GM21381 (cell line): ENCODE measurements around the gene SASH1.
"Not testable (repeated sequence)": the region's sequence is repeated elsewhere in the genome, so short reads cannot be mapped to it uniquely, and the experiment has no call there.

Experiments
- ATAC-seq: cut with Tn5 transposase; IDR thresholded peaks from one replicate; pipeline ENCODE4 v1.9.1; 2021; ENCODE audit warnings: mild to moderate bottlenecking, moderate library complexity; ENCODE audit not compliant: unreplicated experiment

SASH1 gene

DNA sequence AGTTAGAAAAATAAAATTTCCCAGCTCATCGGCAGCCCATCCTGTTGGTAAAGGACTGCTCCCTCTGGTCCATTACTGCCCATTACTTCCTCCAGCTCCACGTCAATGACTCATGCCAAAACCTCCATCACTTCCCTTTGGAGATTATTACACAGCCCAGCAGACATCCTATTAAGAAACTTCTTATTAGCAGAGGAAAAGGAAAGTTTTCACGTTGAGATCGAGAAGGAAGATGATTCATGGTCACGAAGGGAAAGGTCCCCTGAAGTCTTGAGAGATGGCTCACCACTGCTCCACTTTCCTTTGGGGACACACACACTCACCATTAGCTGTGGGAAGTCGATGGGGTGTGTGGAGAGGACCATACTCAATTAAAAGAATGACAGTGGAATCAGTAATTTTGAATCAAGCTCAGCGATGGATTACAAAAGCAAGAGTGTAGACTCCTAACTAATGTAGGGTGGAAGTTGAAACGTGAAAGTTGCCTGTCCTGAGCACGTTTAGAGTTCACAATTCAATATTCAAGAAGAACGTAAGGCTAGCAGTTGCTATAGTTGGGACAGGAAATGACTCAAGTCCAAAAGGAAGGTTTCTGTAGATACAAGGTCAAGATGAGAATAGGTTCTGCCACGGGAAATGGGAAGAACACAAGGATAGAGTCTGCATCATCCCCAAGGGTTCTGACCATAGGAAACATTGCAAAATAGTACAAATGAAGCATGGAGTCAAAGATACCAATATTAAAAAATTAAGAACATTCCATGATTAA is 21.6 kb downstream of the SASH1 start:
- no peak for ATAC-seq

DNA sequence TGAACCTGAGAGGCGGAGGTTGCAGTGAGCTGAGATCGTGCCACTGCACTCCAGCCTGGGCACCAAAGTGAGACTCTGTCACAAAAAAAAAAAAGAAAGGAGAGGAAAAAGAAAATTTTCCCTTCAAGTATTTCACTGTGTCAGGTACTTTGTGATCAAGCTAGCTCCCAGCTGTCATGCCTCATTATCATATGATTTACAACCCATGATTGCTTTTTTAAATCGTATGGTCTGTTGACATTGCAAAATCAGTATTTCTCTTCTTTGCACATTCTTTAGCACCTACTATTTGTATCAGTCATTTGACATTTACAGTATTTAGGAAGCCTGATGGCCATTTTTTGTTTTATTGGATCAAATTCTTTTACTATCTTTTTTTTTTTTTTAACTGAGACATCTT is 22.4 kb downstream of the SASH1 start:
- no peak for ATAC-seq

DNA sequence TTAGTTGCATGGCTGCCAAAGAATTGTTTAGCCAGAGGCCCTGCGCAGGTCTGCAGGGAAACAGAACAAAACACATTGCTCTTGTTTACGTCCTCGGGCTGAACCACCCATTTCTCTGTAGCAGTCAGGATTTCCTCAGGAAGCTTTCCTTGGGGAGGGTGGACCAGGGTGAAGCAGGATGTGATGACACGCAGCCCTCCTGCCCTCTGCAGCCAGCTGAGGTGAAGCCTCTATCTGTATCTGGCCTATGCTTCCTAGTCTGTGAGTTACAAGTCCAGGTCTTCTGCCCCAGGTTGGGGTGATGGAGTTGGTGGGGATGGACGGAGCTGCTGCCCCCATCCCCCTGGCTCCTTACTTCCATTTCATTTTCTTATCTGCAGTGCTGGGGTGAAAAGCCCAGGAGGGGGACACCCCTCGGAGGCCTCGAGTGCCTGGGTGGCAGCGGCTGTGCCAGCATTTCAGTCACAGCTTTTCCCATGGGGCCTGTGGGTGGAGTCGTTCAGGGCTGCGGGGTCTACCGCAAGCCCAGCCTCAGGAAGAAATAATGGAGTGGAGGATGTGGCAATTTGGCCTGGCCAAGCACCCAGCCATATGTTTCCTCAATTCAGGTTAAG is 24.9 kb downstream of the SASH1 start:
- no peak for ATAC-seq

DNA sequence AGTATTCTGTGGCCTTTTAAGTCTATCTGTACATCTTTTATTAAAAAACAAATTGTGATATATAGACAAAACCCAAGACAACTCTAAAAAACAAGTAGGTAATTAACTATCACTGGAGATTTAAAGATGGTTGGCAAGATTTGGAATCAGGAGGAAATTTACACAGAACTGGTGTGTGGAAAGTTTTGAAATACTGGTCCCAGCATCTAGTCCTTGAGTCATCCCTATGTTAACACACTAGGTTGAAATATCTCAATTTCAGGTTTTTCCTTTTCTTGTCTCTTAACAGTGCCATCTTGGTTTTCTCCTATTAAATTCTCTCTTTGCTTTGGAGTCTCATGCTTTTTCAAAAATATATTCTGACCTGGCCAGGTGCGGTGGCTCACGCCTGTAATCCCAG is 27.5 kb downstream of the SASH1 start:
- no peak for ATAC-seq

DNA sequence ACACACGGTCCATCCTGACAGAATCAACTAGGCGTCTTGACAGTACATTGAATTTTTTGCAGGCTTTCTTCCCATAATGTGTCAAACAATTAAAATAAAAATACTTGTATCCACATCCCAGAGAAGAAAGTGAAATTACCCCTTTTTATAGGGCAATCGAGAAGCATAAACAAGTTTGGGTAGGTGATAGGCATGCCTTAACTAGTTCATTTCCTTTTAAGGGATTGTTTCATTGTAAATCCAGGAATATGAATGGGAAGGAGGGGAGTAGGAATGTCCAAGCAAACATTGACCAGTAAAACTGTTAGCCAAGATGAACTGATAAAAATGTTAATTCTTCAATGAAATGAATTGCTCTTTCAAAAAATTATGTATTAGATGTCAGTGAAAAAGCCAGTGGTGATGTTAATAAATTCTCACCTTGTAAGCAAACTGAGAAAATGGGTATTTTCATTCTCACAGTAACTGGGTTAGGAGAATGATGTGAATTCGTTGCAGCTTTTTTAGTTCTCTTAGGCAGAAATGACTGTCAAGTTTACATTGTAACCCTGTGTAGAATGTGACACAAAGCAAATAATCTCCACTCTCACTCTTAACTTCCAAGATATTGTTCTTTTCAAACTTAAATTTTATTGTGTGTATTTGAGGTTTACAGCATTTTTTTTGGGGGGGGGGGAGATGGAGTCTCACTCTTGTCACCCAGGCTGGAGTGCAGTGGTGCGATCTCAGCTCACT is 31.6 kb downstream of the SASH1 start:
- no peak for ATAC-seq

DNA sequence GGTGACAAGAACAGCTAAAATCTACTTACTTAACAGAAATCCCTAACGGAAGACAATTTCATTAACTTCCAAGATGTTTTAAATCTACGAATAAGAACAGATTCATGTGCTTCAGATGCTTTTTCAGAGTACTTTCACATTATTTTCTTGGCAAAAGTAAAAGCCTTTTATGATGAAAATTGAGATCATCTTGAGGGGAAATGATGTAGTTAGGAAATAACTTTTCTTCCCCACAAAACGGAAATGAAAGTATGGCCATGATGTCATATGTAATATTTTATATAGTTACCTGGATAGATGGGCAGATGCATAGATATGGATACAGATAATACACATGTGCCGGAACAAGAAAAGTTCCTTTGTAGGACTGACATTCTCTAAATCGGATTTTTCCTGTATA is 32.8 kb downstream of the SASH1 start:
- no peak for ATAC-seq

DNA sequence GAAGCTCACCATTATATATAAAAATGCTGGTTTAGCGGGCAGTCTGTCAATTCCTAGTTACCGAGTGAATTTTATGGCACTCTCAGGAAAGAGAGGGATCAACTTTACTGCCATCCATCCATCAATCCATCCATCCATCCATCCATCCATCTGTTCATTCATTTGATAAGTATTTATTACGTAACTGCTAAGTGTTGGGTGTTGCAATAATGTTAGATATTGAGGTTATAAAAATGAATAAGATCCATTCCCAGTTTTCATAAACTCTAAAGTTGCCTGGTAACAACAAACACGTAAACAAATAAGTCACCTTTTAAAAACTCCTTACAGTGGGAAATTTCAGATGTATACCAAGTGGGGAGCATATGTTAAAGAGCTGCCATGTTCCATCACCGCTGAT is 36.8 kb downstream of the SASH1 start:
- no peak for ATAC-seq

DNA sequence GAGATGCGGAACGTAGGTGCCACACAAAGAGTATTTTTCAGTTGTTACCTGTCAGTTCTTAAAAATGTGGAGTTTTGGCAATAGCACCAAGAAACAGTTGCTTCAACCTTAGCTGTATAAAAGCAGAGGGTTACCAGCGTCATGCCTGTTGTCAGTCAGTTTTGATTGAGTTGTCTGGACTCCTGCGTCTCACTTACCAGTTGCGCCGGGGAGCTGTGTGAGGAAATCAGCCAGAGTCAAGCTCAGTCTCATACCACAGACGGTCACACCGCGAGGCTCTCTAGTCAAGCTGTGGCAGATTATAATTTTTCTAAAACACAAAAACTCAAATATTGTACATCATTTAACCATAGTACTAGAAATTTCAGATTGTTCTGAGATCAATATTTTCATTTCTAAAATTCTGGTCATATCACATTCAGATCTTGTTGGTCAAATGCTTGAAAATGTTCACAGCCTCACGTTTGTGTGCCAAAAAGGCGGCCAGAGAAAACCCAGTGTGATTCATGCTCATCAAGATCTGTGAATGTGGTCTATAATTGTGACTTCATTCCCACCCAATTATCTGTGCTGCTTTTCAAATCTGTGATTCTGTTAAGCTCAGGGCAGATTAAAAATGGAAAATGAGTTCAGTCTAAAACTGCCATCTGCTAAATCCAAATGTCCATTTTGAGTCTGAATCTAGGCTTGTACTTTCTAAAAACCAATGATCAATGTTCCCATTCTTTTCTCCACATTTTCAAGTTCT is 37.5 kb downstream of the SASH1 start:
- ATAC-seq: no peak

DNA sequence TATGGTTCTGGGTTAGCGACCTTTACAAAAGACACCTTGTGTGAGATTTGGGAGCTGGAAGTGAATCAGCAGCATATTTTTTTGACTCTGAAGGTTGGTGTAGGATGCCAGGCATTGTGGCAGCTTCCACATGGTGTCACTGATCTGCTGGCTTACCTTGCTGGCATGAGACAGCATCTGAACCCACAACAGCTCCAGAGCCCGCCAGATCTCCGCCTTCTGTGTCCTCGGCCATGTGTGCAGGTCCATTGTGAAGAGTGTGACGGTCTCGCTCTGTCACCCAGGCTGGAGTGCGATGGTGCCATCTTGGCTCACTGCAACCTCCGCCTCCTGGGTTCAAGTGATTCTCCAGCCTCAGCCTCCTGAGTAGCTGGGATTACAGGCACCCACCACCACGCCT is 39.4 kb downstream of the SASH1 start:
- ATAC-seq: not testable (repeated sequence)

DNA sequence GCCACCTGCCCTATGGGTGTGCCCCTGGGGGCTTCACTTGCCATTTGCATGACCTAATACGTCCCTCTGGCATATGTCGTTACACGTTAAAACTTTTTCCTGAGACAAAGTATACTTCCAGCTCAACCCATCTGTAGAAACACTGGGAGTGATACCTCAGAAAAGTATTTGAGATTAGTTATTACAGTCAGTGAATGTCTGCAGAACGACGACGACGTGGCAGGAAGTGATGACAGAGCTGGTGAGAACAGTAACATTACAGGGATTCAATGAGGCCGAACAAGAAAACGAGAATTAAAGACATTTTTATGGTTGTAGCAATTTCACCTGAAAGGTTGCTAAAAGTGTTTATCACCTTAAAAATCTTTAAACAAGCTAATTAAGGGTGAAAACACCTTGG is 40.2 kb downstream of the SASH1 start:
- no peak for ATAC-seq

DNA sequence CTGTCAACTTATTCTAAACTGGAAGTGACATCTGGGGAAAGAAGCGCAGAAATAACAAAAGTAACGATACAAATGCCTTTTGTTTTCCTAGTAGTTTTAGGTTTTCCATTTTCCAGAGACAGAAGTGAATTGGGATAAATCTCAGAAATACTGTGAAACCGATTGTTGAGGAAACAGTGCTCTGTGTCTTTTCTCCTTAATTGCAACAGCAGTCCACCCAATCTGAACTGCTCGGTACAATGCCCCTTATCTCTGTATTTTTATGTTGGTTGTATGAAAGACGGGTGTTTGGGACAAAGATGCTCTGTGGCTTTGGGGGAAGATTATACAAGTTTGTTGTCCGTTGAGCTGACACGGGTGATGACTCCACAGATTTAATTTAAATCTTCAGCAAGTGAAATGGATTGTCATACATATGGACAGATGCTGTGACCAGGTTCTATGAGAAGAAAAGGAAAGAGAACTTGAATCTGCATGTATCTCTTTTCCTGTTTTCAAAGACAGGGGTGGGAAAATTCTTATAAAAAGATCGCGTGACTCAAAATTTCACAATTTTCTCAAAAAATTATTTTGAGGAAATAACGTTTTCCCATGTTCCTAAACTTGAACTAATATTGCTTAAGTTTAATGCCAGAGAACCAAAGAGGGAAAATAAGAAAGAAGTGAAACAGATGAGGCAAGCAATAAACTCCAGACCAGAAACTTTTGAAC is 41.2 kb downstream of the SASH1 start:
- ATAC-seq: no peak

DNA sequence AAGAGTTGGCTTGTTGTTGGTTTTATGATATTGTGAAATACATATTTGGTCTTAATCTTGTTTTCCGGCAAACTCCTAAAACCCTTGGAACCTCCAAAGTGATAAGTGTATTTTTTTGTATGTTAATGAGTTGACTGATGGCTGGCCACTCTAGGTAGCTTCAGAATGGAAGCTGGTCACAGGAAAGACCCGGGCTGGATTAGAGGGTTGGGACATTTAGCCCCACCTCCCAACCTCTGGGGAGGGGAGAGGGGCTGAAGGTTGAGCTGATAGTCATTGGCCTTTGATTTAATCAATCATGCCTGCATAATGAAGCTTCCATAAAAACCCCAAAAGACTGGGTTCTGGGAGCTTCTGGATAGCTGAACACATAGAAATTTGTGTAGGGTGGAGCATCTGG is 42.7 kb downstream of the SASH1 start:
- no peak for ATAC-seq

DNA sequence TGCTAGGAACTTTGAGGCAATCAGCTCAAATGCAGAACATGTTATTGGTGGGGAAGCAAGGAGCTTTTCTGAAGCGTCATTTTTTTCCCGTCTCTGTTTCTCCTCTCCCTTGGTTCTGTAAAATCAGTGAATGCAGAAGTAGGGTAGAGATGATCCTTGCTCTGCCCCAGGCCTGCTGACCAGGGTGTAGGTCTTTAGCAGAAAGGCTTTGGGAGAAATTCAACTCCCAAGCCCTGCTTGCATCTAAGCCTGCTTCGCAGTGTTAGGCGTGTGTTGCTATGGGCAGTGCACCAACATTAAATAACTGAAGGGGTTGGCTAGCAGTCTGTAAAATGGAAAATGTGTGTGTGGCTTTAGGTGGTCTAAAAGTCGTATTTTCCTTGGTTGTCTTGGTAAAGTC is 45.9 kb downstream of the SASH1 start:
- ATAC-seq: no peak

DNA sequence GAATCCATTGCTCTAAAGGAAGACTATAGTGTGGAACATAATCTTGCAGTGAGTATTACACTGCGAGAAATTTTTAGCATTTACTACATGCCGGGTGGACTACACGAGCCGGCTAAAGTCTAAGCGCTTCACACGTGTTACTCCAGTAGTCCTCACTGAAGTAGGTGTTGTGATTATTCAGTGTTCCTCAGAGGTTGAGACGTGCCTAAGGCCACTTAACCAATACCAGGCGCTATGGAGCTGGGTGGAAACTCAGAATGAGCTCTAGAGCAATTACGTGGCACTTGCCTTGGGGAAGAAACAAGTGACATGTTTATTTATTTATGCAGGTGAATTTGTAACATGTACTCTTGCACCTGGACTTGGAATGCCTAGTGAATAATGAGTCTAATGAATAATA is 46.4 kb downstream of the SASH1 start:
- ATAC-seq: no peak

DNA sequence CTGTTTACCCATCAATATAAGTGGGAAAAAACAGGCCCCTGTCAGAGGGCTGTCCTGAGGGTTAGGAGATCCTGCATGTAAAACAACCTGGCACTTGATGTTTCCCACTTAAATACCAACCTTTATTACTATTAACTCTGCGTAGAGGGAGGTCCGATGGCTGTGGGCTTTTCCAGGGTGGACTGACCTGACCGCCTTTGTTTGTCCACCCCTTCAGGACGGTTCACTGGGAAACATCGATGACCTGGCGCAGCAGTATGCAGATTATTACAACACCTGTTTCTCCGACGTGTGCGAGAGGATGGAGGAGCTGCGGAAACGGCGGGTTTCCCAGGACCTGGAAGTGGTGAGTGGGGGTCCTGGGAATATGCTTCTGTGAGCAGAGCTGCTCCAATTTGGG is 47.3 kb downstream of the SASH1 start:
- ATAC-seq: no peak

DNA sequence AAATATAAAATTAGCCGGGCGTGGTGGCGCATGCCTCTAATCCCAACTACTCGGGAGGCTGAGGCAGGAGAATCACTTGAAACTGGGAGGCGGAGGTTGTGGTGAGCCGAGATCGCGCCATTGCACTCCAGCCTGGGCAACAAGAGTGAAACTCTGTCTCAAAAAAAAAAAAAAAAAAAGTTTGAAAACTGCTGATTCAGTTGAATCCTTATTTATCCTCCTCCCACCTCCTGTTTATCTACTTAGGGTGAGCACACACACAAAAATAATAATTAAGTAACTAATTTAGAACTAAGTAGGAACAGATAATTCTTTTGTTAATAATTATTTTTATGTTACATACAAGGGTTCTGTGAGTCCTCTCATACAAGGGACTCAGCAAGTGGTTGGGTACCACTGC is 49.5 kb downstream of the SASH1 start:
- ATAC-seq: not testable (repeated sequence)

DNA sequence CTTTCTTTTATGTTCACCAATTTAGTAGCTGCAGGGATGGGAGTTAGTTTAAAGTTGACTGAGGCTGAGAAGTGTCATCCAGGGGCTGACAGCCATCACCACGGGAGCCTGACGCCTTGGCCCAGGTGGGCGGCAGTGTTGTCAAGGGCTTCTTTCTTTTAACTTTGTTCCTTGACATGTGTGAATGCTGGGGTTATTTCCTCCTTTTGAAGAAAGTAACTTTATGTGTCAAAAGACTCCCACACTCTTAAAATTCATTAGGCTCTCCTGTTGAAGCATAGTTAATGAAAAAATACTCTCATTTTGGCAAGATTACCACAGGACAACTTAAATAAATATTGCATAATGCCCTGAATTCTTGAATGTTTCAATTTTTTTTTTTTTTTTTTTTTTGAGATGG is 50.0 kb downstream of the SASH1 start:
- no peak for ATAC-seq

DNA sequence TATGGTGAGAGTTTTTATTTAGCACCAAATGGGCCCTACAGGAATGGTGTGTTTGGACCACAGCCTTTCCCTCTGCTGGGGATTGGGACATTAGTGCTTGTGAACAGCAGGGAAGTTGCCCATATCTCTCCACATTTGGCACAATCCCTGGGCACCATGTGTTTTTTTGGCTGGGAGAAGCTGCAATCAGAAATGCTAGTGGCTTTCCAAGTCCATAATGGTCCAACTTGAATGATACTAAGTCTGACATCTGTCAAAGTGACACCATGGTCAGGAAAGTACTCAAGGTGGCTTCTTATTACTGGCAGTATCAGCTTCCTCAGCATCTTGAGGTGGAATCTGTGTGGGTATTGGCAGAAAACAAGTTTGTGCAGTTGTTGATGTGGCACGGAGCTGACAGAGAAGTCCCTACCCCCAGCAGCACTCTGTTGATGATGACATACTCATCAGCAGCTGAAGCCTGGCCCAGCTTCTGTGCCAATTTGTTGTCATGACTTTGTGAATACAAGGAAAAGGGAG is 53.0 kb downstream of the SASH1 start:
- ATAC-seq: no peak

DNA sequence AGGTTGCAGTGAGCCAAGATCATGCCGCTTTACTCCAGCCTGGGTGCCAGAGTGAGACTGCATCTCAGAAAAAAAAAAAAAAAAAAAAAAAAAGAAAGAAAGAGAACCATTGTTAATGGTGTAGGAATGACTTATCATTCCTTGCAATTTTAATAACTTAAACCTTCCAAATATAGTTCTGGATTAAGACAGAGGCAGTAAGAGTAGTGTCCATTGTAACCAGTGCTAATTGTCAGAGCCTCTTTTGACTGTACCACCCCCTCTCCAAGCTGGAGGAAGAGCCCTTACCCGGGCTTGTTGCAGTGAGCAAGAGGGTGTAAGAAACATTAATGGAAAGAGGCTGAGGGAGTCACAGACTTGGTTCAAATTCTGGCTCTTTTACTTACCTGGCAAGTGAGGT is 53.8 kb downstream of the SASH1 start:
- ATAC-seq: no peak

DNA sequence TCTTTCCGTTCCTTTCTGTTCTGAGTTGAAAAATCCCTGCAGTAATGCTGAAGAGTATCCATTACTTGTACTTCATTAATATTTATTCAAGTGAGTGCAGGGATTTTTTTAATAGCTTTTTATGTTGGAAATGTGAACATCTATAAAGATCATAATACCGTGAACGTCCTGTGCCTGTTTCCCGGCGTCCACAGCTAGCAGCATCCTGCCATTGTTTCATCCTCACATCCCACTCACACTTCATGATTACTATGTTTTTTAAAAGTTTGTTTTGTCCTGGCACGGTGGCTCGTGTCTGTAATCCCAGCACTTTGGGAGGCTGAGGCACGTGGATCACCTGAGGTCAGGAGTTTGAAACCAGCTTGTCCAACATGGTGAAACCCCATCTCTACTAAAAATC is 54.3 kb downstream of the SASH1 start:
- no peak for ATAC-seq

DNA sequence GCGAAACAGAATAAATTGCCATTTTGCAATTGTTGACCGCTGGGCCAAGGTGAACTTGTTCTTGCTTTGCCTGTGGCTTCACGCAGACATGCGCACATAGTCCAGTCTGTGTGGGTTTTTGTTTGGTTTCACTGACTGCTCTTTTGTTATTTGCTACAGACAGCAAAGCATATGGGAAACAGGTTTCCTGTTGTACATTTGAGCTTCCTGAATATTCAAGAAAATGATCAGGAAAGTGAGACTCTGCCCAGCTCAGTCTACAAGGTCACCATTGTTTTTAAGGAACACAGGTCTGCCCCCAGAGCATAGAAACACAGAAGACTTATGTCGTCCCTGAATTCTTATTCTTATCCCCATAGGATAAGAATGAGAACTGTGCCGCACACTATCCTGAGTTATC is 55.6 kb downstream of the SASH1 start:
- ATAC-seq: no peak
